Stimulated activated CD8-positive, alpha-beta memory T cell treated with anti-CD3 and anti-CD28 coated beads, Interleukin-7, amount 100 ng/mL, for 24 hours (primary cell): ENCODE results near the gene HIPK3.

Experiments
- DNase-seq: peaks from one replicate; pipeline ENCODE4 v3.0.0-alpha.2; 2020; ENCODE audit warnings: low read depth

The HIPK3 gene

GRCh38 chr11:33390944-33391892, 134.0 kb downstream of the HIPK3 start:
- no peak for DNase-seq

DNA sequence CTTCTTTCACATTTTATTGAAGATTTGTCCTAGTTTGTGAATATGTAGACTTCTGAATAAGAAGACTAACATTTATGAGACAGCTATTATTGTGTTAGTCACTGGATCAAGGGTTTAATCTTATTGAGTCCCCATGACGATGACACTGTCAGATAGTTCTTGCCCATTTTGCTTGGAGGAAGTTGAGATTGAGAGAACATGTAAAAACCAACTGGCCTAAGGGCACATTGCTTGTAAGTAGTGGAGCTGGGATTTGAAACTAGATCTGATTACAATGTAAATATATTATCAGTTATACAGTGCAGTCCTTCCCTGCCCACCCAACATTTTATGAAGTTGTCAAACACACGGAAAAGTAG, 134.7 kb downstream of the HIPK3 start:
- DNase-seq: no peak

- DNase-seq: no peak
These were observed 137.4 kb downstream of the HIPK3 start for GRCh38 chr11:33394431-33395109.

DNA sequence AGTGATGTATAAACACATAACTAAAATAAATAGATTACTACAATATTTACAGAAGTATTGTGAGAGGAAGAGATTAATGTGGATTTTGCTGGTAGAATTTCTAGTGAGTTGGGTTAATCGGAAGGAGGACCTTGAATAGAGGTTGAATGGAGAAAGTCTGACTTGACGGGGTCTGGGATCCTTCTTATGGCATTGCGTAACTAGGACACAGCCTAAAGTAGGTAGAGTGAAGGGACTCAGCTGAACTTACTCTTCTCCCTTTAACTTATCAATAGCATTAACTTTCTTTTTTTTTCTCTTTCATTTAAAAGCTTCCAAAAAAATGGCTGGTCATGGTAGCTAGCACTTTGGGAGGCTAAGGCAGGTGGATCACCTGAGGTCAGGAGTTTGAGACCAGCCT, 139.2 kb downstream of the HIPK3 start:
- DNase-seq: no peak

- no peak for DNase-seq
These were observed 142.2 kb downstream of the HIPK3 start for GRCh38 chr11:33399421-33399820.

DNA sequence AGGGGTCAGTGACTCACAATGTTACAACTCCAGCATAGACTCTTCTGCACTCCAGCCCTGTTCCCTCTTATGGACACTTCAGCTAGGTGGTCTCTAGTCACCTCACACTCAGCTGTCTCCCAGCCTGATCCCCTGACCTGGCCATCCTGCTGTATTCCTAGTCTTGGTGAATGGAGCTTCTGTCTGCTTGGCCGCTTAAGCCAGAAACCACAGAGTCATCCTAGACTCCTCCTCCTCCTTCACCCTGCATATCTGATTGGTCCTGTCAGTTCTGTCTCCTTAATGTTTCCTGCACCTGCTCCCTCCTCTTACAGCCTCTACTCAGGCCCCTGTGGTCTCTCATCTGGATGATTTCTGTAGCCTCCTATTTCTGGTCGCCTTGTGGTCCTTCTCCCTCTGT, 144.9 kb downstream of the HIPK3 start:
- no peak for DNase-seq

DNA sequence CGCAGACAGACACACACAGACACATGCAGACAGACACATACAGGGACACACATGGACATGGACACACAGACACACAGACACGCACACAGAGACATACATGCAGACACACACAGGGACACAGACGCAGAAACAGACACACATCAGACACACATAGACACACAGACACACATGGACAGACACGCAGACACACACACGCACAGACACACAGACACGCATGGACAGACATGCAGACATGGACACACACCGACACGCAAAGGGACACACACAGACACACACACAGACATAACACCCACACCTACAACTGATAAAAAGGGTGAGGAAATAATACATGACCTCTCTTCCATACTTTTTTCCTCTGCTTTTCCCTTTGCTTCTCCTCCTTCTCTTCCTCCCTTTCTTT, 146.2 kb downstream of the HIPK3 start:
- DNase-seq: no peak

- DNase-seq: no peak
These were observed 148.8 kb downstream of the HIPK3 start for GRCh38 chr11:33405834-33406602.
